ENCODE measurements around the gene SFTPD.
"Not testable (repeated sequence)": the region's sequence is repeated elsewhere in the genome, so short reads cannot be mapped to it uniquely, and the experiment has no call there.

SFTPD gene

DNA sequence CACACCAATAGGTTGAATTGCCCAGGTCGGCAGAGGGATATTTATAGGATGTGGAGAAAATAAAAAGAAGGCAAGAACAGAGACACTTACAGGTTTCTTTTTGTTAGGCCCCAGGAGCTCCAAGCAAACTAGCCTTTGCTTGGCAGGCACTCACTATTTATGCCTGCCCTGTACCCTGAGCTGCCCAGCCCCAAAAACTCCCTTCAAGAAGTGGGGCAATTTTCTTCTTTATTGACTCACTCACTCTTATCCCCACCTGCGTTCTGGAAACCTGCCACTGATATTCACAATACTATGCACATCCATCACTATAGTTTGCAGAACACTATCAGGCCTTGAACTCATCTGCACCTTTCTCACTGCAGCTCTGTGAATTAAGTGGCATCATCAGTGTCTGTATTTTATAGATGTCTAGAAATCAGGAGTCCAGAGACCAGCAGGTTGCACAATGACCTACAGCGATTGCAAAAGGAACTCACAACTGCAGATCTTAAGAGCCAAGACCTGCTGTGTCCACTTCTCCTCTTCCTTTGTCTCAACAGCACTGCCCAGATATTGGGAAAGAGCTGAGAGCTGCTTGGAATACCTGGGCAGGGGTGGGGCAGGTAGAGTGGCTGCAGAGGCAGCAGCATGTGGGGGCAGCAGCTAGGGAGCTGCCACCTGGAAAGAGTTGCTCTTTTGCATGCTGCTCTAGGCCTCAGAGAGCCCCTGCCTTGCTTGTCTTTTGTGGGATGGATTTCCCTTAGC is at the start of gene SFTPD:
Gene SFTPD, minus strand, starts transcription at position 130 of the 747 bp plus-strand sequence. CDS start 2,446 bp downstream, outside the sequence.
- FAIRE-seq: no peak
- no peak for DNase-seq (ENCODE audit: low spot score)

DNA sequence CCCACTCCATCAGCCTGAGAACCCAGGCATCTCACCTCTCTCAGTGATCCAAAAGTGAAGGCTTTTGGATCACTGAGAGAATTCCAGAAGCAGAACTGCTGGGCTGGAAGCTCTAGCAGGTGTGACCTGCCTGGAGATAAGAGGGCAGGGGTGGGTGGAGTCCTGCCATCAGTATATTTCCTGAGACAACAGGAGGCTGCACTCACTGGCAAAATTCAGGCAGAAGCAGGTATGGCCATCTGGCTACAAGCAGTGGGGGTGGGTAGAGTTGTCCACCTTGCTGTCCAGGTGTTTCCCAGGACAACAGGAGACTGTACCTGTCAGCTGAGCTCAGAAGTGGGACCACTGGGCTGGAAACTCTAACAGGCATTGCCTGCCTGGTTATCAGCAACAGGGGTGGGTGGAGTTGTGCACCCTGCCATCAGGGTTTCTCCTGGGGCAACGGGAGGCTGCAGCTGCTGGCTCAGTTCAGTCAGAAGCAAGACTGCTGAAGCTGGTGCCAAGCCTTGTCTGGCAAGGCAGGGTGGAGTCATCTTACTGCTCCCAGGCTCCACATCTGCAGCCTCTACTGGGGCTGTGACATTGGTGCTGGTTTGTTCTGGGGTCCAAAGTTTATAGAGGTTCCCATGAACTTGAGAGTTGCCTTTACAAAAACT is 47.2 kb upstream of the SFTPD start:
- no peak for DNase-seq (ENCODE audit: low spot score)

DNA sequence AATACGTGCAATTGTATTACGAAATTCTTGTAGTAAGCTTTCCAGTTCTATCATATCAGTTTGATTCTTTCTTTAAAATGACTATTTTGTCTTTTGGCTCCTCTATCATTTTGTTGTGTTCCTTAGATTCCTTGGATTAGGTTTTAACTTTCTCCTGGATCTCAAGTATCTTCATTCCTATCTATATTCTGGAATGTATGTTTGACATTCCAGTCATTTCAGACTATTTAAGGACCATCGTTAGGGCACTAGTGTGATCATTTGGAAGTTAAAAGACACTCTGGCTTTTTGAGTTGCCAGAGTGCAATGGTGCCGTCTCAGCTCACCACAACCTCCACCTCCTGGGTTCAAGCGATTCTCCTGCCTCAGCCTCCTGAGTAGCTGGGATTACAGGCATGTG is 45.7 kb upstream of the SFTPD start:
- FAIRE-seq (no peak), DNase-seq (ENCODE audit: low spot score) (no peak)

More for the DNA sequence above, 47.2 kb upstream of the SFTPD start:
- FAIRE-seq: no peak

DNA sequence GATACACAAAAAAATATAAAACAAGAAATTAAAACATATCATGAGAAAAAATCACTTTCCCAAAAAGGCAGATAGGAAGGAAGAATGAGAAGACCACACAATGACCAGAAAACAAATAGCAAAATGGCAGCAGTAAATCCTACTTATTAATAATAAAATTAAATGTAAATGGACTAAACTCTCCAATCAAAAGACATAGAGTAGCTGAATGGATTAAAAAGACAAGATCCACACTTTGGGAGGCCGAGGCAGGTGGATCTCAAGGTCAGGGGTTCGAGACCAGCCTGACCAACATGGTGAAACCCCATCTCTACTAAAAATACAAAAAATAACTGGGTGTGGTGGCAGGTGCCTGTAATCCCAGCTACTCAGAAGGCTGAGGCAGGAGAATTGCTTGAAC is 39.3 kb upstream of the SFTPD start:
- FAIRE-seq; DNase-seq (ENCODE audit: low spot score): not testable (repeated sequence)

DNA sequence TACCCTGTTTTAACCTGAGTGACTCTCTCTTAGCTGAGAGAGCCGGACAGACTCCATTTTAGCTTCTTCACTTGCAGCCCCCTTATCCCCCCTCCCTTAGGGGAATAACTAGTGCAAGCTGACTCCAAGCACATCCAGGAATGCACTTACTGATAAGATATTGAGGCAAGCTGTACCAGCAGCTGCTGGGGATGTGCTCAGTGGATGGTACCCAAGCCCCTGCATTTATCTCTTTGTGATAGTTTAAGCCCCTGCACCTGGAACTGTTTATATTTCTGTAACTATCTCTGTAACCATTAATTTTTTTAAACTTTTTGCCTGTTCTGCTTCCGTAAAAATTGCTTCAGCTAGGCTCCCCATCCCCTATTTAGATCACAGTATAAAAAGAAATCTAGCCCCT is 37.8 kb upstream of the SFTPD start:
- DNase-seq (ENCODE audit: low spot score); FAIRE-seq: not testable (repeated sequence)

DNA sequence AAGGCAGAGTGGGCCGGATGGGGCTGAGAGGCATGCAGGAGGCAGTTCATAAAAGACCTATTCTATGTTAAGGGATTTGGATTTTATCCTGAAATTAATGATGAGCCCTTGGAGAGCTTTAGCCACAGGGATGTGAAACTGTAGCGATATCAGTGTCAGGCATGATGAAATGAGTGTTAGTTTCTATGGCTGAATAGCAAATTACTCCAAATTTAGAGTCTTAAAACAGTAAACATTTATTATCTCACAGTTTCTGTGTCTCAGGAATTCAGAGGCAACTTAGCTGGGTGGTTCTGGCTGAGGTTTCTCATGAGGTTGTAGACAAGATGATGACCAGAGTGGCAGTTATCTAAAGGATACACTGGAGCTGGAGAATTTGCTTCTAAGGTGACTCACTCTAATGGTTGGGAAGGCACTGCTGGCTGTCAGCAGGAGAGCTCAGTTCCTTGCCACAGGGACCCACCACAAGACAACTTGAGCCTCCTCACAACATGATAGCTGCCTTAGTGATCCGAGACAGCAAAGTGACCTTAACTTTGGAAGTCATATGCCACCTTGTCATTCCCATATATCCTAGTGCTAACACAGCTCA is 36.7 kb upstream of the SFTPD start:
- FAIRE-seq: no peak

DNA sequence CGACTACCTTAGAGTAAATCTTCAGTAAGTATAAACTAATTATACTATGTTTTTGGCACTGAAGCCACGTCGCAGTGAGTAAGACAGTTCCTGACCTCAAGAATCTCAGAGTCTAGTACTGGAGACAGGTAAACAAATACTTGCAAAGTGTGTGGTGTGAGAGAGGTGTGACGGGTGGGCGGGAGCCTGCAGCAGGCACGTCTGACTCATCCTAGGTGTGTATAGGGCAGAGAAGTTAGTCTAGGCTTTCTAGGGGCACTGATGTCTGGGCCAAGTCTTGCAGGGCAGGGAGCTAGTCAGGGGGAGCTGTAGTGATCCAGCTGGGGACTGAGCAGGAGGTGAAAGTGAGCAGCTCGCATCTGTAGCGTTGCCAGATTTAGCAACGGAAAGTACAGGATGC is 35.9 kb upstream of the SFTPD start:
- FAIRE-seq (no peak), DNase-seq (ENCODE audit: low spot score) (peak; percentile 62)

More for the DNA sequence above, 36.7 kb upstream of the SFTPD start:
- DNase-seq (ENCODE audit: low spot score): no peak

DNA sequence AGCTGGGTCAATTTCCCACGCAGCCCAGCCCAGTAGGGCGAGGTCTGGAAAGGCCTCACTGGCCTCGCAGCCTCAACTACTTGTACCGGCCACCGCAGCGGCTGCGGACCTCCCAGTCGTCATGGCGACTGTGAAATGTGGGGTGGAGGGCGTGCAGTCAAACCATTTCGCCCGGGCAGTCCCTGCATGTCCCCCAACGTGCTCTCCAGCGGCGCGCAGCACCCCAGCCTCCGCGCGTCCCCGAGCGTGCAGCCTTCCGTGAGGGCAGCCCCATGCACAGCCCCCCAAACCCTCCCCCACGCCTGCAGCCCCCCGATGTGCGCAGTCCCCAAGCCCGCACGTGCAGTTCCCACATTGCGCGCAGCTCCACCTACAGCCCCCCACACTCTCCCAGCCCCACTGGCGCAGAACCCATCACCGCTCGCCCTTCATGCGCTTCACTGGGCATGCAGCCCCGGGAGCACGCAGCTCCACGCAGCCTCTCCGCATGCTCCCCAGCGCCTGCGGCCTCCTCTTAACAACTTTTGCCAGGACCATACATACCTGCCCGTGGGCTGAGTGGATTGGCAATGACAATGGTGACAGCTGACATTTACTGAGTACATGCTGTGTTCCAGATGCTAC is 34.5 kb upstream of the SFTPD start:
- no peak for FAIRE-seq
- DNase-seq (ENCODE audit: low spot score): no peak

DNA sequence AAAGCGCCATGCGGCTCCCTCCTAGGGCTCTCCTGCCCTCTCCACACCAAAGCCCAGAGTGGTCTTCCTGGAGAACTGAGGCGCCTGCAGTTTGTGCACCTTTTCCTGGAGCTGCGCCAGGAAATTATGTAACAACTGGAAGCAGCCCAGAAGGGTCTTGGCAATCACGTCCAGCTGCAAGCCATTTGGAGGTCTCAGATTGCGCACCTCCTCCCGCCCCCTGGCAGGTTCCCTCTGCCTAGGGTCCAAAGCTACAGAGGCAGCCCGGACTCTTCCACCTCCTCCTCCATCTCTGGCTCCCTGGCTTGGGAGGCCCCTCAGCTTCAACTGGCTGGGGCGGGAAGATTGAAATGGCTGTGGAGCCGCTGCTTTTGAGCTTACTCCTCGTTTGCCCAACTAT is 34.0 kb upstream of the SFTPD start:
- DNase-seq (ENCODE audit: low spot score) (no peak), FAIRE-seq (no peak)

DNA sequence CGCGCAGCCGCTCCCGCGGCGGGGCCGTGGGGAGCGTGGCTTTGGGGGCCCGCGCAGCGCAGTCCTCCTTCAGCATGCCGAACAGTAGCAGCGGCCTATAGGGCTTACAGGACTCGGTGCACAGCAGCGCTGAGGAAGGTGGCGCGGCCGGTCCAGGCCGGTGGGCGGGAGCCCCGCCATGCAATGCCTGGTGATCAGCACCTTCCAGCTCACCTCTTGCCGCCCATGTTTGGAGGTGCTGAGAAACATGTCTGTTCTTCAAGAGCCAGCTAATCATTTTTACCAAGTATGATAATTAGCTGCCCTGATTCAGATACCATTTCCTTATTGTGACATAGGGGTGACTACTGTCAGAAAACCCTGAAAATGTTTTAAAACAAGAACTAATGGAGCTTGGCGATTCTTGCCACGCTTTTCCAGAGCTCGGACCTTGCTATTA is 33.5 kb upstream of the SFTPD start:
- FAIRE-seq (no peak), DNase-seq (ENCODE audit: low spot score) (peak; percentile 31)

DNA sequence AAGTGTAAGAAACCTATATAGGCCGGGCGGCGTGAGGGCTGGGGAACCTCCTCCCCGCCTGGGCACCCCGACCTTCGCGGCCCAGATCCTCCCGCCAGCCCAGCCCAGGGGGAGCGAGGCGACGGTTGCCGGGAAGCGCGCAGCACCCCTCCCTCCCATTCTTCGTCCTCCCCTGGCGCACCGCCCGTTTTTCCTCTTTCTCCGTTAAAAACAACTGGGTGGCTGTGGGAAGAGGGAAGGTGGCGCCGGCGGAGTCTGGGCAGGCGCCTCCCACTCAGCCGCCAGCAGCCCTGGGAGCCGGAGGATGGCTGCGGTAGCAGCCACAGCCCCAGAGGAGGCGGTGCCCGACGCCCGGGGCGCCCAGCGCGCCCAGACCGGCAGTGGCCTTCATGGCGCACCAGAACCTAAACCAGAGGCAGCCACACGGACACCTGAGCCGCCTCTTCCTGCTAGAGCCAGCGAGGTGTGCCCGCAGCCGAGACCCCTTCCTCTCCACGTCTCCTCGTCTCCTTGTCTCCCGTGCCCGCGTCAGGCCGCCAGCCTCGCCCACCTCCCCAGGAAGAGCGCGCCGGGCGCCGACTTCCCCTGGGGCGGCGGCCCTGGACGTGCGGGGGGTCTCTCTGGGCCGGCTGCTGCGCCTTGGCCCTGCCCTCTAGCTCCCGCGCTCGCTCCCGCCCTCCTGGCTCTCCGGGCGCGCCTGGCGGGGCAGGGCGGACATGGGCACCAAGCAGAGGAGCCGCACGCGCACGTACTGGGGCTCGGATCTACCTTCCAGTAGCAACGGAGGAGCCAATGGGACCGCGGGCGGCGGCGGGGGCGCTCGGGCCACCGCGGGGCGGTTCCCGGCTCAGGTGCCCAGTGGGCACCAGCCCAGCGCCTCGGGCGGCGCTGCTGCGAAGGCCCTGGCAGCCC is 32.8 kb upstream of the SFTPD start:
- DNase-seq (ENCODE audit: low spot score) (peak; percentile 84), FAIRE-seq (no peak)

DNA sequence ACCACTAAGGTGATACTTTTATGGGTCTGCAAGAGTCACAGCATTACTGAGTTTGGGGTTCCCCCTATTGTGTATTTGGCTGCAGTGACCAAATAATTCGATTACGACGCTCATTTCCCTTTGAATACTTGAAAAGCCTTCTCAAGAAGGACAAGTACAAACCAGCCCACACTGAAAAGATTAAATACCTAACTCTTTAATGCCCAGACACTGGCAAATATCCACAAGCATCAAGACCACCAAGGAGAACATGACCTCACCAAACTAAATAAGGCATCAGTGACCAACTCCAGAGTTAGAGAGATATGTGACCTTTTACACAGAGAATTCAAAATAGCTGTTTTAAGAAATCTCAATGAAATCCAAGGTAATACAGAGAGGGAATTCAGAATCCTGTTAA is 31.8 kb upstream of the SFTPD start:
- FAIRE-seq: no peak

DNA sequence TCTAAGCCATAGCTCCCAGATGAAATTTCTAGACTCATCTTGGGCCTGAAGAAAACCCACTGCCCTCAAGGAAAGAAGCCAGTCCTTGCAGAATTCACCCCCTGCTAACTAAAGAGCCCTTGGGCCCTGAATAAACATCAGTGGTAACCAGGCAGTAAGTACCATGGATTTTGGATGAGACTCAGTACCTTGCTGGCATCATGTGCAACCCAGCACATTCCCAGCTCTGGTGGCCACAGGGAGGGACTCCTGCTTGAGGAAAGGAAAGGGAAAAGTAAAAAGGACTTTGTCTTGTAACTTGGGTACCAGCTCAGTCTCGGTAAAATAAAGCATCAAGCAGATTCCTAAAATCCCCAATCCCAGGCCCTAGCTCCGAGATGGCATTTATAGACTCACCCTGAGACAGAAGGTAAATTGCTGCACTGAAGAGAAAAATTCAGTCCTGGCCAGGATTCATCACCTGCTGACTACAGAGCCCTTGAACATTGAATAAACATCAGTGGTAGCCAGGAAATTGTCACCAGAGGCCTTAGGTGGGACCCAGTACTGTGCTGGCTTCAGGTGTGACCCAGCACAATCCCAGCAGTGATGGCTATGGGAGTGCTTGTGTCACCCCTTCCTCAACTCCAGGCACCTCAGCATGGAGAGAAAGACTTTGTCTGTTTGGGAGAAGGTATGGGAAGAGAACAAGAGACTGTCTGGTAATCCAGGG is 31.2 kb upstream of the SFTPD start:
- FAIRE-seq: no peak
- DNase-seq (ENCODE audit: low spot score): no peak

More for the DNA sequence above, 31.8 kb upstream of the SFTPD start:
- DNase-seq (ENCODE audit: low spot score): no peak

DNA sequence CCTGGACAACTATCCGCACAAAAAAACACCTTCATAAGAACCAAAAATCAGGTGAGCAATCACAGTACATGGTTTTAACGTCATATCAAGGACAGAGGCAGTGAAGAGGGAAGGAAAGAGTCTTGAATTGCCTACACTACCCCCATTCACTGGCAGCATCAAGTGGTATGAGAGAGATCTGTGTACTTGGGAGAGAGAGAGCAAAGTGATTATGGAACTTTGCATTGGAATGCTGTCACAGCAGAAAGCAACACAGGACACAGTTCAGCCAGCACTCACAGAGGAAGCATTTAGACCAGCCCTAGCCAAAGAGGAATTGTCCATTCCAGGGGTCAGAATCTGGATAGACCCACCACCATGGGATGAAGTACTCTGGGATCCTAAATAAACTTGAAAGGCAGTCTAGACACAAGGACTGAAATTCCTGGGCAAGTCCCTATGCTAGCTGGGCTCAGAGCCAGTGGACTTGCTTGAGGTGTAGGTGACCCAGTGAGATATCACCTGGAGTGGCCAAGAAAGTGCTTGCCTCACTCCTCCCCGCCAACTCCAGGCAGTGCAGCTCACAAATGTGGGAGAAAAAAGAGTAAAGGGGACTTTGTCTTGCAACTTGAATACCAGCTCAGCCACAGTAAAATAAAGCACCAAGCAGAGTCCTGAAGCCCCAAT is 30.5 kb upstream of the SFTPD start:
- DNase-seq (ENCODE audit: low spot score): no peak
- no peak for FAIRE-seq

DNA sequence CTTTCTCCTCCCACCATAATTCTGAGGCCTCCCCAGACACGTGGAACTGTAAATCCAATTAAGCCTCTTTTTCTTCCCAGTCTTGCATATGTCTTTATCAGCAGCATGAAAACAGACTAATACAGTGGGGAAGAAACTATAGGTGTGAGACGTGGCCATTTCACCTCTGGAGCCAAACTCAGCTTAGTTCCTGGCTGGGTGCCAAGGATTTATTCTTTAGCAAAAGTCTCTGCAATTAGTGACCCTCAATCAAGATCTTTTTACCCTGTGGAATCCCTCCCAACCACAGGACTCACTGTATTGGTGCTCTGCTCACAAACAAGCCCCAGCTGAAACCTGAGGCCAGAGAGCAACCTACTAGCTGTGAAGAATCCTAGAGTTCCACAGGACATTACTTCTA is 28.1 kb upstream of the SFTPD start:
- FAIRE-seq: no peak
- DNase-seq (ENCODE audit: low spot score): no peak

DNA sequence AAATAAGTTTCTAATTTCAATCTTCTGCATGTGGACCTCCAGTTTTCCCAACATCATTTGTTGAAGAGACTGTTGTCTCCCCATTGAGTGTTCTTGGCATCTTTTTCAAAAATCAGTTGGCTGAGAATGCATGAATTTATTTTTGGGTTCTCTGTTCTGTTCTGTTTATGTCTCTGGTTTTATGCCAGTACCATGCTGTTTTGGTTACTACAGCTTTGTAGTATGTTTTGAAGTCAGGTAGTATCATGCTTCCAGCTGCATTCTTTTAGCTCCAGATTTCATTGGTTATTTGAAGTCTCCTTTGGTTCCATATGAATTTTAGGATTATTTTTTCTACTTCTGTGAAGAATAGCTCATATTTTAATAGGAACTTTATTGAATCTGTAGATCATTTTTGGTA is 21.2 kb upstream of the SFTPD start:
- FAIRE-seq (no peak), DNase-seq (ENCODE audit: low spot score) (no peak)

DNA sequence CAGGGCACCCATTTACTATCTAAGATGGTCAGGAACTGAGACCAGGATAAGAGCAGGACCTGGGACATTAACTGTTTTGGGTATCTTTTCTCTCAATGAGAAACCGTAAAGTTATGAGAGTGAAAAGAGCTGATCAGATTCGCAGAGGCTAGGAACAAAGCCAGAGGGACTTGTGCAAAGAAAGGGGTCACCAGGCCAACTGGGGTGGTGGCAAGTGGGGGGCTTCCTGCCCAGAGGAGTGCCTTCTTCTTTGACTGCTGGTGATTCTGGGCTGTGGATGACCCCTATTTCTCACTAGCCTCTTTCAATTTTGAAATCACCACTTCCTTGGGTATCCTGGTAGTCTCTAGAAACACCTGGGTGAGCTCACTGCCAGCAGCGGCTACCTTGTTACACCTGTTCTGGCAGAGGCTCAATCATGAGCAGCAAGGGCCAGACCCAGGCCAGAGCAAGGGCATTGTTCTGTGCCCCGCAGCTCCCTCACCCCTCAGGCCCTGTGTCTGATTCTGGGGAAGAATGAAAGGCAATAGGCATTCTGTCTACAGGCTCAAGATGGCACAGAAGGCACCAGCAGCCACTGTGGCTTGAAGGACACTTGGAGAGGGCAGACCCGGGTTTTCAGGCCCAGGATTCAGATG is 999 bp downstream of the SFTPD start:
- DNase-seq (ENCODE audit: low spot score): no peak
- no peak for FAIRE-seq

DNA sequence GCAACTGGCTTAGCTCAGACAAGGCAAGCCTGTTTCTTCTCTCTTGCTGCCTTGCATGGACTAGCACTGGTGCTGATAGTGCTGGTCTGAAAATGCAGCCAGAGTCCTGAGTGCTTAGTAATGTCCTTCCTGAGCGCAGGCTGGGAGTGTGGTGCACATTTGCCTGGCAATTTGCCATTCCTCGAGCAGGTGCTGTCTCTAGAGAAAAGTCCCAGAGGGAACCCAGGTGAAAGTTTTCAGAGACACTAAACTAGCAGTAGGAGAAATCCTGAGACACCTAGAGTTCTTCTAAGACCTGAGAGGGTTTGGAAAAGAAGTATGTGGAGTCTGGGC is 1.9 kb downstream of the SFTPD start:
- DNase-seq (ENCODE audit: low spot score) (peak; percentile 9), FAIRE-seq (no peak)
